Mammary epithelial cell (primary cell): Measurements from ENCODE around the gene UPK1B.
"Not testable (repeated sequence)": the region's sequence is repeated elsewhere in the genome, so short reads cannot be mapped to it uniquely, and the experiment has no call there.

Source experiments
- EZH2 ChIP-seq: IDR thresholded peaks from 2 replicates; pipeline ENCODE4 v1.6.1; 2012; ENCODE audit warnings: low read length, inconsistent platforms, borderline replicate concordance
- TF ChIP-seq, protein P1 (sequence below), 2 donors: IDR thresholded peaks in 1 of 2; conservative IDR thresholded peaks in 1 of 2; 2 replicates each; pipeline ENCODE4 v1.5.1; 2011 to 2012; ENCODE audit warnings: inconsistent platforms in 2 of 2, low read length in 2 of 2, mild to moderate bottlenecking in 2 of 2, control low read depth in 1 of 2, low read depth in 1 of 2; ENCODE audit not compliant: insufficient read depth in 1 of 2; ENCODE audit errors: extremely low read depth in 1 of 2

DNA sequence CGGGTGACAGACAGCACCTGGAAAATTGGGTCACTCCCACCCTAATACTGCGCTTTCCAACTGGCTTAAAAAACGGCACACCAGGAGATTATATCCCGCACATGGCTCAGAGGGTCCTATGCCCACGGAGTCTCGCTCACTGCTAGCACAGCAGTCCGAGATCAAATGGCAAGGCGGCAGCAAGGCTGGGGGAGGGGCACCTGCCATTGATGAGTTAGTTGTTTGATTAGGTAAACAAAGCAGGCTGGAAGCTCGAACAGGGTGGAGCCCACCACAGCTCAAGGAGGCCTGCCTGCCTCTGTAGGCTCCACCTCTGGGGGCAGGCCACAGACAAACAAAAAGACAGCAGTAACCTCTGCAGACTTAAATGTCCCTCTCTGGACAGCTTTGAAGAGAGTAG, 8.7 kb upstream of the UPK1B start:
- TF ChIP-seq, protein P1, sequence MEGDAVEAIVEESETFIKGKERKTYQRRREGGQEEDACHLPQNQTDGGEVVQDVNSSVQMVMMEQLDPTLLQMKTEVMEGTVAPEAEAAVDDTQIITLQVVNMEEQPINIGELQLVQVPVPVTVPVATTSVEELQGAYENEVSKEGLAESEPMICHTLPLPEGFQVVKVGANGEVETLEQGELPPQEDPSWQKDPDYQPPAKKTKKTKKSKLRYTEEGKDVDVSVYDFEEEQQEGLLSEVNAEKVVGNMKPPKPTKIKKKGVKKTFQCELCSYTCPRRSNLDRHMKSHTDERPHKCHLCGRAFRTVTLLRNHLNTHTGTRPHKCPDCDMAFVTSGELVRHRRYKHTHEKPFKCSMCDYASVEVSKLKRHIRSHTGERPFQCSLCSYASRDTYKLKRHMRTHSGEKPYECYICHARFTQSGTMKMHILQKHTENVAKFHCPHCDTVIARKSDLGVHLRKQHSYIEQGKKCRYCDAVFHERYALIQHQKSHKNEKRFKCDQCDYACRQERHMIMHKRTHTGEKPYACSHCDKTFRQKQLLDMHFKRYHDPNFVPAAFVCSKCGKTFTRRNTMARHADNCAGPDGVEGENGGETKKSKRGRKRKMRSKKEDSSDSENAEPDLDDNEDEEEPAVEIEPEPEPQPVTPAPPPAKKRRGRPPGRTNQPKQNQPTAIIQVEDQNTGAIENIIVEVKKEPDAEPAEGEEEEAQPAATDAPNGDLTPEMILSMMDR (conservative IDR thresholded peaks at IDR 0.05 in 1 of 2, IDR thresholded peaks at IDR 0.05 in 1 of 2; ENCODE audit: extremely low read depth in 1 of 2, insufficient read depth in 1 of 2, low read depth in 1 of 2, low read length in 2 of 2): not testable (repeated sequence)
- not testable (repeated sequence) for TF ChIP-seq EZH2
